GM15510 (cell line): ENCODE data around the gene LARGE1.

Source experiments
- POLR2A ChIP-seq: IDR thresholded peaks from 3 replicates; pipeline ENCODE4 v1.6.1; 2011; ENCODE audit warnings: borderline replicate concordance; ENCODE audit not compliant: insufficient read length; ENCODE audit errors: extremely low read depth

Gene LARGE1

GRCh38 chr22:33829546-33830280 is 90.6 kb downstream of the LARGE1 start:
- no peak for TF ChIP-seq POLR2A

GRCh38 chr22:33828302-33828701 is 92.0 kb downstream of the LARGE1 start:
- TF ChIP-seq POLR2A, result no peak

- TF ChIP-seq POLR2A, result no peak
Measured at GRCh38 chr22:33825761-33826160, 94.5 kb downstream of the LARGE1 start.

GRCh38 chr22:33823552-33823951 is 96.7 kb downstream of the LARGE1 start:
- no peak for TF ChIP-seq POLR2A

GRCh38 chr22:33821290-33821689 is 99.0 kb downstream of the LARGE1 start:
- no peak for TF ChIP-seq POLR2A

- no peak for TF ChIP-seq POLR2A
Measured at GRCh38 chr22:33819743-33820142, 100.5 kb downstream of the LARGE1 start.

- TF ChIP-seq POLR2A, result no peak
Measured at GRCh38 chr22:33817512-33818127, 102.7 kb downstream of the LARGE1 start.

- no peak for TF ChIP-seq POLR2A
Measured at GRCh38 chr22:33812360-33812977, 107.8 kb downstream of the LARGE1 start.

- no peak for TF ChIP-seq POLR2A
Measured at GRCh38 chr22:33811686-33812085, 108.6 kb downstream of the LARGE1 start.

GRCh38 chr22:33811208-33811607 is 109.1 kb downstream of the LARGE1 start:
- TF ChIP-seq POLR2A, result no peak

GRCh38 chr22:33807470-33807869 is 112.8 kb downstream of the LARGE1 start:
- TF ChIP-seq POLR2A, result no peak

- no peak for TF ChIP-seq POLR2A
Measured at GRCh38 chr22:33806191-33806590, 114.1 kb downstream of the LARGE1 start.

GRCh38 chr22:33803371-33804282 is 116.6 kb downstream of the LARGE1 start:
- TF ChIP-seq POLR2A, result no peak

GRCh38 chr22:33798401-33798800 is 121.9 kb downstream of the LARGE1 start:
- TF ChIP-seq POLR2A, result no peak

GRCh38 chr22:33796494-33796893 is 123.8 kb downstream of the LARGE1 start:
- no peak for TF ChIP-seq POLR2A
